IMR-90 (cell line): ENCODE results near the gene SLC27A2. TPM values are rescaled to one million over a fixed set of nuclear protein-coding genes. Genes with fewer than 3 reads are reported as not detected.

Source experiments
- ATAC-seq: fragments of 200-7000 bp; cut with Tn5 transposase; 2 replicates; pipeline ENCODE4 v1.9.1; 2020; ENCODE audit warnings: low read depth, mild to moderate bottlenecking, moderate library complexity
- BruUV-seq: library from RNA; stranded (reverse); fragments of 400-500 nt; replicated peaks from 2 replicates; lab custom pipeline; 2021; lab: Mats Ljungman, UMichigan
- CTCF ChIA-PET: fragments of 300-600 bp; formaldehyde crosslinking; extraction: SDS; loops from one replicate; lab custom pipeline; 2021; ENCODE audit warnings: antibody characterized with exemption; lab: Yijun Ruan, JAX
- POLR2A ChIA-PET: fragments of 300-600 bp; sonication (Branson Sonifier 250); formaldehyde crosslinking; loops from one replicate; lab custom pipeline; 2022; ENCODE audit warnings: antibody characterized with exemption; ENCODE audit not compliant: unreplicated experiment; lab: Charles Lee
- DNase-seq: peaks from one replicate; pipeline ENCODE4 v3.0.0; 2013
- H2AFZ ChIP-seq: replicated peaks from 2 replicates; pipeline ENCODE3; 2013; ENCODE audit warnings: low read length, mild to moderate bottlenecking; ENCODE audit not compliant: poor library complexity
- H2AK5ac ChIP-seq: 2 replicates; pipeline ENCODE4 v1.6.1; 2013; ENCODE audit warnings: low read depth, low read length, inconsistent platforms
- H2AK9ac ChIP-seq: replicated peaks from 2 replicates; pipeline ENCODE3; 2013; ENCODE audit warnings: mild to moderate bottlenecking, low read depth, low read length, moderate library complexity; ENCODE audit not compliant: poor library complexity
- H2BK120ac ChIP-seq: 2 replicates; pipeline ENCODE4 v1.6.1; 2013; ENCODE audit warnings: low read depth, low read length, inconsistent platforms
- H2BK15ac ChIP-seq: 3 replicates; pipeline ENCODE4 v1.6.1; 2013; ENCODE audit warnings: low read depth, low read length, inconsistent platforms
- H2BK20ac ChIP-seq: 2 replicates; pipeline ENCODE4 v1.6.1; 2013; ENCODE audit warnings: low read depth, mild to moderate bottlenecking, inconsistent platforms, low read length, moderate library complexity
- H2BK5ac ChIP-seq: 2 replicates; pipeline ENCODE4 v1.6.1; 2013; ENCODE audit warnings: mild to moderate bottlenecking, low read depth, low read length, inconsistent platforms; ENCODE audit not compliant: poor library complexity, severe bottlenecking
- H3K14ac ChIP-seq: replicated peaks from 2 replicates; pipeline ENCODE4 v1.6.1; 2013; ENCODE audit warnings: low read depth, low read length, inconsistent platforms
- H3K18ac ChIP-seq: 2 replicates; pipeline ENCODE4 v1.6.1; 2013; ENCODE audit warnings: low read depth, low read length, control low read depth
- H3K23ac ChIP-seq: 2 replicates; pipeline ENCODE4 v1.6.1; 2013; ENCODE audit warnings: low read depth, low read length, inconsistent platforms
- H3K27ac ChIP-seq: 2 replicates; pipeline ENCODE4 v1.5.1; 2013; ENCODE audit warnings: mild to moderate bottlenecking, control low read depth, low read length; ENCODE audit not compliant: insufficient read depth
- H3K27me3 ChIP-seq: 2 replicates; pipeline ENCODE4 v1.6.1; 2013; ENCODE audit warnings: low read length; ENCODE audit not compliant: control insufficient read depth, insufficient read depth
- H3K36me3 ChIP-seq: 2 replicates; pipeline ENCODE4 v1.6.1; 2013; ENCODE audit warnings: low read length, mixed read lengths; ENCODE audit not compliant: control insufficient read depth, insufficient read depth
- H3K4ac ChIP-seq: 2 replicates; pipeline ENCODE4 v1.6.1; 2013; ENCODE audit warnings: low read depth, low read length, inconsistent platforms
- H3K4me1 ChIP-seq: 2 replicates; pipeline ENCODE4 v1.6.1; 2013; ENCODE audit warnings: low read length, mixed read lengths; ENCODE audit not compliant: control insufficient read depth, insufficient read depth
- H3K4me2 ChIP-seq: 2 replicates; pipeline ENCODE4 v1.6.1; 2013; ENCODE audit warnings: low read depth, mild to moderate bottlenecking, control low read depth, low read length, moderate library complexity
- H3K4me3 ChIP-seq: 2 replicates; pipeline ENCODE4 v1.5.1; 2013; ENCODE audit warnings: low read depth, mild to moderate bottlenecking, control low read depth, low read length, moderate library complexity; ENCODE audit not compliant: insufficient read depth
- H3K56ac ChIP-seq: 2 replicates; pipeline ENCODE4 v1.6.1; 2013; ENCODE audit warnings: low read length, inconsistent platforms; ENCODE audit not compliant: insufficient read depth; ENCODE audit errors: extremely low read depth
- H3K79me1 ChIP-seq, 2 experiments: 2 replicates each; pipeline ENCODE4 v1.6.1; 2013; ENCODE audit warnings: low read length in 2 of 2, inconsistent platforms in 1 of 2, low read depth in 1 of 2
- H3K9ac ChIP-seq: 2 replicates; pipeline ENCODE4 v1.6.1; 2013; ENCODE audit warnings: low read depth, low read length, control low read depth
- H3K9me1 ChIP-seq: 2 replicates; pipeline ENCODE4 v1.6.1; 2013; ENCODE audit warnings: low read length, inconsistent platforms; ENCODE audit not compliant: insufficient read depth
- H3K9me3 ChIP-seq: 2 replicates; pipeline ENCODE4 v1.6.1; 2013; ENCODE audit warnings: low read length; ENCODE audit not compliant: control insufficient read depth, insufficient read depth
- H4K20me1 ChIP-seq: 2 replicates; pipeline ENCODE4 v1.6.1; 2013; ENCODE audit warnings: low read length, inconsistent platforms; ENCODE audit not compliant: insufficient read depth
- H4K5ac ChIP-seq: 2 replicates; pipeline ENCODE4 v1.6.1; 2013; ENCODE audit warnings: mild to moderate bottlenecking, low read depth, low read length, control low read depth
- H4K8ac ChIP-seq, 2 experiments: 2 replicates each; pipeline ENCODE4 v1.6.1; 2013; ENCODE audit warnings: low read depth in 2 of 2, low read length in 2 of 2, control low read depth in 1 of 2, inconsistent platforms in 1 of 2
- H4K91ac ChIP-seq: 2 replicates; pipeline ENCODE4 v1.6.1; 2013; ENCODE audit warnings: low read depth, low read length, inconsistent platforms; ENCODE audit not compliant: insufficient read depth
- BHLHE40 ChIP-seq: fragments of 150-350 bp; IDR thresholded peaks from 2 replicates; pipeline ENCODE4 v1.6.1; 2016; ENCODE audit warnings: mild to moderate bottlenecking, low read depth, low read length
- CHD1 ChIP-seq: IDR thresholded peaks from 2 replicates; pipeline ENCODE4 v1.6.1; 2012; ENCODE audit warnings: low read depth, low read length, improper control_type of control experiment
- MAFK ChIP-seq: IDR thresholded peaks from 2 replicates; pipeline ENCODE4 v1.6.1; 2012; ENCODE audit warnings: low read depth, low read length, improper control_type of control experiment
- MAZ ChIP-seq: IDR thresholded peaks from 2 replicates; pipeline ENCODE4 v1.6.1; 2012; ENCODE audit warnings: low read depth, mild to moderate bottlenecking, low read length, improper control_type of control experiment, moderate library complexity, borderline replicate concordance
- MXI1 ChIP-seq: IDR thresholded peaks from 2 replicates; pipeline ENCODE4 v1.6.1; 2012; ENCODE audit warnings: low read depth, mild to moderate bottlenecking, low read length, moderate library complexity, borderline replicate concordance
- NFE2L2 ChIP-seq: fragments of 150-350 bp; IDR thresholded peaks from 2 replicates; pipeline ENCODE4 v1.6.1; 2016; ENCODE audit warnings: low read depth, mild to moderate bottlenecking, low read length
- RCOR1 ChIP-seq: IDR thresholded peaks from 2 replicates; pipeline ENCODE4 v1.6.1; 2012; ENCODE audit warnings: mild to moderate bottlenecking, low read length, improper control_type of control experiment; ENCODE audit not compliant: insufficient replicate concordance
- SMC3 ChIP-seq: fragments of 150-350 bp; IDR thresholded peaks from 2 replicates; pipeline ENCODE4 v1.6.1; 2016; ENCODE audit warnings: low read depth, mild to moderate bottlenecking, antibody characterized with exemption, low read length, moderate library complexity
- WGBS, 2 experiments: methylation state at CpG; one replicate each; pipeline versions ENCODE4 v1.1.5 to v1.1.7; 2013; ENCODE audit warnings: missing lambda C conversion rate in 2 of 2; ENCODE audit not compliant: insufficient read length in 1 of 2; ENCODE audit errors: extremely low coverage in 2 of 2; 5-methylcytosine and 5-hydroxymethylcytosine counted together
- dilution Hi-C: fragments of 300-500 bp; cut with HindIII; formaldehyde crosslinking; loops from one replicate; pipeline ENCODE4 v1.14.3; 2018; ENCODE audit warnings: low sequenced_read_pairs; ENCODE audit not compliant: unreplicated experiment
- in situ Hi-C: fragments of 300-500 bp; cut with MboI; formaldehyde crosslinking; loops from 3 replicates; pipeline ENCODE4 v1.14.3; 2019; ENCODE audit warnings: low sequenced_read_pairs, inconsistent platforms, mixed read lengths
- intact Hi-C: fragments of 100-400 bp; cut with micrococcal nuclease; formaldehyde crosslinking; loops from 2 replicates; pipeline ENCODE4 v1.10.0; 2022
- polyA plus RNA-seq, 3 experiments: library from polyadenylated mRNA; depleted of rRNA; stranded (reverse); fragments of >200 nt; gene quantifications; 2 replicates each; pipeline ENCODE4 v1.2.3, GENCODE V29; 2012; ENCODE audit warnings: low replicate concordance in 1 of 3
- total RNA-seq: library from RNA; depleted of rRNA; stranded (reverse); fragments of >200 nt; gene quantifications from 2 replicates; pipeline ENCODE4 v1.2.3, GENCODE V29; 2012
- TF ChIP-seq, protein P1 (sequence below): fragments of 150-350 bp; IDR thresholded peaks from 2 replicates; pipeline ENCODE4 v1.6.1; 2016; ENCODE audit warnings: low read depth, mild to moderate bottlenecking, low read length, moderate library complexity, borderline replicate concordance
- TF ChIP-seq, protein P2 (sequence below): conservative IDR thresholded peaks from 2 replicates; pipeline ENCODE4 v1.5.1; 2012; ENCODE audit warnings: mild to moderate bottlenecking, low read depth, low read length, improper control_type of control experiment
- TF ChIP-seq, protein P3 (sequence below): fragments of 150-350 bp; IDR thresholded peaks from 2 replicates; pipeline ENCODE4 v1.6.1; 2017; ENCODE audit warnings: mild to moderate bottlenecking, antibody characterized with exemption, low read length, low read depth

The SLC27A2 gene
- total and polyA plus RNA-seq, 2 of the 4 experiments (the other 2 are of a cell fraction), result under 0.01 TPM; not detected in 1

DNA sequence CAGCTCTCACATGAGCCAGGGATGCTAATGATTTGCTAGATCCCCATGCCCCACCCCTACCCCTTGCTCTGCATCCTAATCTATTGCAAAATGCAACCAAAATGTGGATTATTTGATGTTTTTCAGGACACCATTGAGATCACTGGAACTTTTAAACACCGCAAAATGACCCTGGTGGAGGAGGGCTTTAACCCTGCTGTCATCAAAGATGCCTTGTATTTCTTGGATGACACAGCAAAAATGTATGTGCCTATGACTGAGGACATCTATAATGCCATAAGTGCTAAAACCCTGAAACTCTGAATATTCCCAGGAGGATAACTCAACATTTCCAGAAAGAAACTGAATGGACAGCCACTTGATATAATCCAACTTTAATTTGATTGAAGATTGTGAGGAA, 53.8 kb downstream of the SLC27A2 start:
- POLR2A ChIA-PET, result no interaction called here
- intact Hi-C loops, result loop anchor here (1.0 kb wide), 1 partner anchor 43 kb away; no protein-coding TSS in a partner anchor

More for the DNA sequence above, 53.8 kb downstream of the SLC27A2 start:
- in situ Hi-C loops, result no loop called here
- Histone ChIP-seq H3K4me3 (no peak overlapping the region), H3K9me1 (no peaks in the 10 kb centered on the region), H3K79me1 (no peaks in the 10 kb centered on the region), H3K4me2 (no peak overlapping the region), H3K36me3 (no peaks in the 10 kb centered on the region), H2AK9ac (no peak overlapping the region), H4K91ac (no peak overlapping the region), H2AFZ (no peak overlapping the region), H3K9me3 (no peaks in the 10 kb centered on the region), H2AK5ac (no peak overlapping the region), H4K20me1 (no peaks in the 10 kb centered on the region), H3K23ac (no peak overlapping the region), H4K8ac (no peak overlapping the region), H3K27me3 (no peaks in the 10 kb centered on the region), H3K56ac (no peak overlapping the region), H3K9ac (no peak overlapping the region), H3K18ac (no peak overlapping the region), H2BK20ac (no peak overlapping the region), H2BK15ac (no peak overlapping the region), H4K5ac (no peak overlapping the region), H3K4me1 (no peaks in the 10 kb centered on the region), H3K27ac (no peak overlapping the region), H2BK5ac (no peak overlapping the region), H2BK120ac (no peak overlapping the region), H3K14ac (no peak overlapping the region), H3K4ac (no peak overlapping the region)
- WGBS, 2 experiments, result 80% methylated on average over 1 of the region's 1 CpG; no CpG with 5 or more reads in 1 of the 2 experiments
- peak; percentile 22 for DNase-seq
- dilution Hi-C loops, result no loop called here
- ATAC-seq, result no peak; the same call in 1 of the 2 replicates
- TF ChIP-seq BHLHE40 (no peak), MXI1 (no peak), MAFK (peak; percentile 38; the same call in 1 of the 2 replicates), CHD1 (no peak), NFE2L2 (peak; percentile 89), MAZ (no peak), RCOR1 (no peak), SMC3 (no peak)
- TF ChIP-seq, protein P1, sequence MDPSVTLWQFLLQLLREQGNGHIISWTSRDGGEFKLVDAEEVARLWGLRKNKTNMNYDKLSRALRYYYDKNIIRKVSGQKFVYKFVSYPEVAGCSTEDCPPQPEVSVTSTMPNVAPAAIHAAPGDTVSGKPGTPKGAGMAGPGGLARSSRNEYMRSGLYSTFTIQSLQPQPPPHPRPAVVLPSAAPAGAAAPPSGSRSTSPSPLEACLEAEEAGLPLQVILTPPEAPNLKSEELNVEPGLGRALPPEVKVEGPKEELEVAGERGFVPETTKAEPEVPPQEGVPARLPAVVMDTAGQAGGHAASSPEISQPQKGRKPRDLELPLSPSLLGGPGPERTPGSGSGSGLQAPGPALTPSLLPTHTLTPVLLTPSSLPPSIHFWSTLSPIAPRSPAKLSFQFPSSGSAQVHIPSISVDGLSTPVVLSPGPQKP, result no peak
- TF ChIP-seq, protein P2, sequence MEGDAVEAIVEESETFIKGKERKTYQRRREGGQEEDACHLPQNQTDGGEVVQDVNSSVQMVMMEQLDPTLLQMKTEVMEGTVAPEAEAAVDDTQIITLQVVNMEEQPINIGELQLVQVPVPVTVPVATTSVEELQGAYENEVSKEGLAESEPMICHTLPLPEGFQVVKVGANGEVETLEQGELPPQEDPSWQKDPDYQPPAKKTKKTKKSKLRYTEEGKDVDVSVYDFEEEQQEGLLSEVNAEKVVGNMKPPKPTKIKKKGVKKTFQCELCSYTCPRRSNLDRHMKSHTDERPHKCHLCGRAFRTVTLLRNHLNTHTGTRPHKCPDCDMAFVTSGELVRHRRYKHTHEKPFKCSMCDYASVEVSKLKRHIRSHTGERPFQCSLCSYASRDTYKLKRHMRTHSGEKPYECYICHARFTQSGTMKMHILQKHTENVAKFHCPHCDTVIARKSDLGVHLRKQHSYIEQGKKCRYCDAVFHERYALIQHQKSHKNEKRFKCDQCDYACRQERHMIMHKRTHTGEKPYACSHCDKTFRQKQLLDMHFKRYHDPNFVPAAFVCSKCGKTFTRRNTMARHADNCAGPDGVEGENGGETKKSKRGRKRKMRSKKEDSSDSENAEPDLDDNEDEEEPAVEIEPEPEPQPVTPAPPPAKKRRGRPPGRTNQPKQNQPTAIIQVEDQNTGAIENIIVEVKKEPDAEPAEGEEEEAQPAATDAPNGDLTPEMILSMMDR, result no peak
- TF ChIP-seq, protein P3, sequence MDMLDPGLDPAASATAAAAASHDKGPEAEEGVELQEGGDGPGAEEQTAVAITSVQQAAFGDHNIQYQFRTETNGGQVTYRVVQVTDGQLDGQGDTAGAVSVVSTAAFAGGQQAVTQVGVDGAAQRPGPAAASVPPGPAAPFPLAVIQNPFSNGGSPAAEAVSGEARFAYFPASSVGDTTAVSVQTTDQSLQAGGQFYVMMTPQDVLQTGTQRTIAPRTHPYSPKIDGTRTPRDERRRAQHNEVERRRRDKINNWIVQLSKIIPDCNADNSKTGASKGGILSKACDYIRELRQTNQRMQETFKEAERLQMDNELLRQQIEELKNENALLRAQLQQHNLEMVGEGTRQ, result no peak
- BruUV-seq, result no TSS peak
- CTCF ChIA-PET, result no interaction called here
